A549 (cell line): ENCODE measurements around the gene COL5A1. TPM values are rescaled to one million over a fixed set of nuclear protein-coding genes. Genes with fewer than 3 reads are reported as not detected.

Experiments
- ATAC-seq, 2 experiments: fragments of 200-7000 bp in 1 of 2; fragments of >200 bp in 1 of 2; cut with Nextera tagmentation in 1 of 2; cut with Tn5 transposase in 1 of 2; 3 replicates each; pipeline versions ENCODE4 v1.8.0 to v1.9.1; 2018 to 2020; ENCODE audit warnings: mild to moderate bottlenecking in 1 of 2, moderate library complexity in 1 of 2
- CTCF ChIA-PET: fragments of 300-600 bp; sonication (Branson Sonifier 250); formaldehyde crosslinking; extraction: SDS; loops from one replicate; lab custom pipeline; 2021; ENCODE audit warnings: antibody characterized with exemption, inconsistent platforms; lab: Yijun Ruan, JAX
- POLR2A ChIA-PET: fragments of 350-600 bp; formaldehyde crosslinking; extraction: SDS; loops from one replicate; lab custom pipeline; 2021; ENCODE audit warnings: antibody characterized with exemption, inconsistent platforms; lab: Yijun Ruan, JAX
- DNase-seq, 2 experiments: peaks; one replicate each; pipeline versions ENCODE4 v3.0.0 to v3.0.0-alpha.2; 2011 to 2016; ENCODE audit warnings: low read depth in 1 of 2, low spot score in 1 of 2
- FAIRE-seq: peaks from 2 replicates; lab custom pipeline; 2011; peaks lifted over from hg19 to GRCh38; lab: Jason Lieb, UNC
- H3K27ac ChIP-seq, 2 experiments: fragments of >200 bp; sonication (Bioruptor Twin); formaldehyde crosslinking; 3 replicates each; pipeline ENCODE4 v1.5.1; 2016 to 2017
- H3K4me1 ChIP-seq: fragments of >200 bp; sonication (Bioruptor Twin); formaldehyde crosslinking; 3 replicates; pipeline ENCODE4 v1.6.1; 2016
- H3K4me2 ChIP-seq: fragments of >200 bp; sonication (Bioruptor Twin); formaldehyde crosslinking; 3 replicates; pipeline ENCODE4 v1.6.1; 2016
- H3K4me3 ChIP-seq: fragments of >200 bp; sonication (Bioruptor Twin); formaldehyde crosslinking; 3 replicates; pipeline ENCODE4 v1.5.1; 2016
- H3K9me3 ChIP-seq: fragments of >200 bp; sonication (Bioruptor Twin); formaldehyde crosslinking; 3 replicates; pipeline ENCODE4 v1.6.1; 2016
- BHLHE40 ChIP-seq: IDR thresholded peaks from 2 replicates; pipeline ENCODE4 v1.6.1; 2012; ENCODE audit warnings: low read depth, low read length, inconsistent platforms
- CHD4 ChIP-seq: fragments of 200-600 bp; sonication (generic); IDR thresholded peaks from 2 replicates; pipeline ENCODE4 v1.6.1; 2016; ENCODE audit warnings: antibody characterized with exemption, mild to moderate bottlenecking, borderline replicate concordance
- EHMT2 ChIP-seq: fragments of 200-600 bp; sonication (generic); IDR thresholded peaks from 2 replicates; pipeline ENCODE4 v1.6.1; 2016; ENCODE audit warnings: antibody characterized with exemption, low read depth, mild to moderate bottlenecking, moderate library complexity
- EP300 ChIP-seq, 2 experiments: fragments of >200 bp; sonication (Bioruptor Twin); formaldehyde crosslinking; IDR thresholded peaks; 2 replicates in 1 of 2; 3 replicates in 1 of 2; pipeline ENCODE4 v1.6.1; 2016 to 2017
- FOSL2 ChIP-seq, 2 experiments: fragments of 450-650 bp in 1 of 2; fragments of >200 bp in 1 of 2; sonication (Bioruptor Twin) in 1 of 2; formaldehyde crosslinking; IDR thresholded peaks; 2 replicates each; pipeline versions ENCODE4 v1.5.0 to v1.6.1; 2016 to 2020; ENCODE audit warnings: mild to moderate bottlenecking in 1 of 2, moderate library complexity in 1 of 2
- GATA3 ChIP-seq: IDR thresholded peaks from 2 replicates; pipeline ENCODE4 v1.6.1; 2012; ENCODE audit warnings: borderline replicate concordance
- HDAC2 ChIP-seq: fragments of 200-600 bp; sonication (generic); IDR thresholded peaks from 2 replicates; pipeline ENCODE4 v1.6.1; 2016
- HEYL ChIP-seq: fragments of 250-450 bp; sonication (Bioruptor Pico); IDR thresholded peaks from 2 replicates; pipeline ENCODE4 v1.8.0; 2021; ENCODE audit warnings: mild to moderate bottlenecking, moderate library complexity
- HOXA7 ChIP-seq: fragments of 250-450 bp; sonication (Bioruptor Pico); IDR thresholded peaks from 2 replicates; pipeline ENCODE4 v1.5.0; 2020; ENCODE audit warnings: mild to moderate bottlenecking, moderate library complexity
- JUN ChIP-seq, 2 experiments: fragments of >200 bp; sonication (Bioruptor Twin); formaldehyde crosslinking; IDR thresholded peaks; 2 replicates in 1 of 2; 3 replicates in 1 of 2; pipeline ENCODE4 v1.6.1; 2016 to 2017
- KDM1A ChIP-seq: fragments of 200-600 bp; sonication (generic); IDR thresholded peaks from 2 replicates; pipeline ENCODE4 v1.6.1; 2016; ENCODE audit warnings: low read depth, mild to moderate bottlenecking
- KDM5A ChIP-seq: fragments of 200-600 bp; sonication (generic); IDR thresholded peaks from 2 replicates; pipeline ENCODE4 v1.6.1; 2016; ENCODE audit warnings: antibody characterized with exemption, mild to moderate bottlenecking
- MAFK ChIP-seq: fragments of 450-650 bp; IDR thresholded peaks from 2 replicates; pipeline ENCODE4 v1.6.1; 2014; ENCODE audit not compliant: partially characterized antibody
- MAX ChIP-seq: IDR thresholded peaks from 2 replicates; pipeline ENCODE4 v1.6.1; 2012
- MYC ChIP-seq: IDR thresholded peaks from 2 replicates; pipeline ENCODE4 v1.6.1; 2012; ENCODE audit warnings: mild to moderate bottlenecking, inconsistent platforms, low read length, improper control_type of control experiment, borderline replicate concordance
- NR3C1 ChIP-seq: fragments of >200 bp; sonication (Bioruptor Twin); formaldehyde crosslinking; IDR thresholded peaks from 3 replicates; pipeline ENCODE4 v1.6.1; 2017
- POLR2A ChIP-seq: IDR thresholded peaks from 2 replicates; pipeline ENCODE4 v1.6.1; 2012; ENCODE audit warnings: mild to moderate bottlenecking, low read length
- POLR2AphosphoS2 ChIP-seq: conservative IDR thresholded peaks from 2 replicates; pipeline ENCODE4 v1.6.1; 2012; ENCODE audit warnings: low read length, improper control_type of control experiment, inconsistent platforms
- RAD21 ChIP-seq, 2 experiments: fragments of >200 bp in 1 of 2; sonication (Bioruptor Twin) in 1 of 2; formaldehyde crosslinking in 1 of 2; IDR thresholded peaks in 1 of 2; conservative IDR thresholded peaks in 1 of 2; 2 replicates in 1 of 2; 3 replicates in 1 of 2; pipeline ENCODE4 v1.6.1; 2012 to 2018; ENCODE audit warnings: inconsistent platforms in 1 of 2
- ZC3H11A ChIP-seq: fragments of 450-650 bp; IDR thresholded peaks from 2 replicates; pipeline ENCODE4 v1.6.1; 2014; ENCODE audit warnings: antibody characterized with exemption, mild to moderate bottlenecking
- ZFP36 ChIP-seq: fragments of 450-650 bp; IDR thresholded peaks from 2 replicates; pipeline ENCODE4 v1.6.1; 2014; ENCODE audit warnings: borderline replicate concordance; ENCODE audit not compliant: partially characterized antibody
- ZNF302 ChIP-seq: fragments of 250-450 bp; sonication (Bioruptor Pico); IDR thresholded peaks from 2 replicates; pipeline ENCODE4 v1.9.0; 2021; ENCODE audit warnings: inconsistent platforms, mild to moderate bottlenecking, moderate library complexity
- WGBS: methylation state at CpG from one replicate; pipeline ENCODE4 v1.1.6; 2017; ENCODE audit errors: missing lambda C conversion rate; 5-methylcytosine and 5-hydroxymethylcytosine counted together
- polyA plus RNA-seq, 4 experiments: library from polyadenylated mRNA; depleted of rRNA in 3 of 4; stranded (reverse); fragments of >200 nt; fragmentation: RNase III in 1 of 4; extraction: RNeasy Plus Mini Kit Qiagen cat#74134 plus additional on column Dnase treatment in 1 of 4; gene quantifications; 2 replicates in 3 of 4; 3 replicates in 1 of 4; pipeline ENCODE4 v1.2.3, GENCODE V29; 2011 to 2017
- TF ChIP-seq, protein P1 (sequence below): fragments of 150-350 bp; IDR thresholded peaks from 2 replicates; pipeline ENCODE4 v1.6.1; 2014; ENCODE audit warnings: low read depth, mild to moderate bottlenecking, low read length

COL5A1 gene
- polyA plus RNA-seq, 2 of the 4 experiments (the other 2 are of a cell fraction): 16.1 to 67.5 TPM

- H3K9me3 ChIP-seq: no peaks in the 10 kb centered on the region
- no peak for FAIRE-seq
- no peak for TF ChIP-seq HDAC2
- TF ChIP-seq, protein P1, sequence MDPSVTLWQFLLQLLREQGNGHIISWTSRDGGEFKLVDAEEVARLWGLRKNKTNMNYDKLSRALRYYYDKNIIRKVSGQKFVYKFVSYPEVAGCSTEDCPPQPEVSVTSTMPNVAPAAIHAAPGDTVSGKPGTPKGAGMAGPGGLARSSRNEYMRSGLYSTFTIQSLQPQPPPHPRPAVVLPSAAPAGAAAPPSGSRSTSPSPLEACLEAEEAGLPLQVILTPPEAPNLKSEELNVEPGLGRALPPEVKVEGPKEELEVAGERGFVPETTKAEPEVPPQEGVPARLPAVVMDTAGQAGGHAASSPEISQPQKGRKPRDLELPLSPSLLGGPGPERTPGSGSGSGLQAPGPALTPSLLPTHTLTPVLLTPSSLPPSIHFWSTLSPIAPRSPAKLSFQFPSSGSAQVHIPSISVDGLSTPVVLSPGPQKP: no peak
- TF ChIP-seq POLR2AphosphoS2: no peak
- TF ChIP-seq ZC3H11A: no peak
- no peak for TF ChIP-seq MAX
- no peak for TF ChIP-seq CHD4
- TF ChIP-seq KDM1A: no peak
- no peak for TF ChIP-seq ZNF302
- no peak for TF ChIP-seq JUN (IDR thresholded peaks at IDR 0.05)
- no peak for TF ChIP-seq HOXA7 (CRISPR knock-in tag)
- no peak for TF ChIP-seq NR3C1
- TF ChIP-seq MYC: no peak
- no peak for TF ChIP-seq EHMT2
- no peak for TF ChIP-seq GATA3
- H3K4me2 ChIP-seq: no peak overlapping the region
- no peak overlapping the region for H3K27ac ChIP-seq
- no peak for ATAC-seq
- 86% methylated on average over 8 of the region's 8 CpGs for WGBS
- DNase-seq: no peak
- no peaks in the 10 kb centered on the region for H3K4me1 ChIP-seq
- no peak overlapping the region for H3K4me3 ChIP-seq
- CTCF ChIA-PET: no interaction called here
- POLR2A ChIA-PET: no interaction called here
Observed at GRCh38 chr9:134748591-134748990, 107.0 kb downstream of the COL5A1 start.

GRCh38 chr9:134750450-134751155 is 109.0 kb downstream of the COL5A1 start:
- CTCF ChIA-PET: interaction anchor here (1.1 to 1.5 kb wide), 3 partner anchors 11 to 307 kb away, joined by 3 to 5 read pairs (median 4); no protein-coding TSS in a partner anchor
- WGBS: 90% methylated on average over 11 of the region's 21 CpGs
- FAIRE-seq: no peak

DNA sequence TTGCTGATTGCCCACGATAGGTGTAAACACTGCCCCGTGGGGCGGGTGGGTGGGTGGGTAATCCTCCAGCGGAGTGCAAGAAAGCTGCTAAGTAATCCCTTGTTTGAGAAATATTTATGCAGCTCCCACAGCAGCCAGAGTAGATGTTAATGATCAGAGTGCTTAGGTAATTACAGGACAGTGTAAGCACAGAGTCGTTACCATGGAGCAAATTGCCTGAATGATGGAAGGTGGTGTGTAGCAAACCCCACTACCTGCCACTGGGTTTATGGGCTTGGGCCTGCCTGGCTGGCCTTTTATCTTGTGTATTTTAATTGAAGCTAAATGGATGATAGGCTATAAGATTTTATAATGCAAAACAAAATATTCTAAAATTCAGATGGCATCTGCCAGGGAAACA is 110.0 kb downstream of the COL5A1 start:
- FAIRE-seq (no peak), ATAC-seq (no peak), DNase-seq (no peak)
- ChIA-PET POLR2A (no interaction called here), CTCF (interaction anchor here (0.9 to 1.5 kb wide), 4 partner anchors 12 to 308 kb away, joined by 3 to 5 read pairs (median 4); no protein-coding TSS in a partner anchor)
- no peak overlapping the region for H3K27ac ChIP-seq
- H3K4me1 ChIP-seq: no peaks in the 10 kb centered on the region
- H3K9me3 ChIP-seq: no peaks in the 10 kb centered on the region
- H3K4me2 ChIP-seq: no peak overlapping the region
- H3K4me3 ChIP-seq: no peak overlapping the region
- no peak for TF ChIP-seq EP300 (IDR thresholded peaks at IDR 0.05)
- 100% methylated on average over 1 of the region's 5 CpGs for WGBS

More at GRCh38 chr9:134750450-134751155, 109.0 kb downstream of the COL5A1 start:
- ATAC-seq (no peak), DNase-seq (no peak)
- Histone ChIP-seq H3K4me2 (no peak overlapping the region), H3K9me3 (no peaks in the 10 kb centered on the region), H3K27ac (no peak overlapping the region), H3K4me1 (no peaks in the 10 kb centered on the region), H3K4me3 (no peak overlapping the region)
- POLR2A ChIA-PET: no interaction called here
- TF ChIP-seq KDM5A (no peak), FOSL2 (IDR thresholded peaks at IDR 0.05) (no peak), FOSL2 (CRISPR knock-in tag; IDR thresholded peaks at IDR 0.05) (no peak), MAFK (no peak), ZFP36 (no peak), MAX (no peak), POLR2AphosphoS2 (no peak), BHLHE40 (no peak), HEYL (no peak), ZC3H11A (no peak), RAD21 (conservative IDR thresholded peaks at IDR 0.05 in 1 of 2, IDR thresholded peaks at IDR 0.05 in 1 of 2) (no peak), HDAC2 (no peak), POLR2A (no peak)
